HCT116 (cell line): Measurements from ENCODE around the gene FGB. TPM values are rescaled to one million over a fixed set of nuclear protein-coding genes. Genes with fewer than 3 reads are reported as not detected.

Experiments
- ATAC-seq: fragments of 200-7000 bp; cut with Tn5 transposase; 2 replicates; pipeline ENCODE4 v1.9.1; 2020; ENCODE audit warnings: mild to moderate bottlenecking, moderate library complexity
- BruUV-seq: library from RNA; stranded (reverse); fragments of 400-500 nt; replicated peaks from 2 replicates; lab custom pipeline; 2021; lab: Mats Ljungman, UMichigan
- CTCF ChIA-PET: fragments of 300-600 bp; sonication (Branson Sonifier 250); formaldehyde crosslinking; loops from one replicate; lab custom pipeline; 2021; ENCODE audit warnings: antibody characterized with exemption; lab: Charles Lee
- POLR2A ChIA-PET: fragments of 300-600, 350-600 bp; sonication (Branson Sonifier 250); formaldehyde crosslinking; loops from one replicate; lab custom pipeline; 2021; ENCODE audit warnings: antibody characterized with exemption; lab: Charles Lee
- RAD21 ChIA-PET, 2 experiments: fragments of 300-600 bp; sonication (Branson Sonifier 250); formaldehyde crosslinking; loops; one replicate each; lab custom pipeline; 2023; ENCODE audit warnings: low total read pairs in 2 of 2; ENCODE audit not compliant: uncharacterized antibody in 2 of 2, unreplicated experiment in 2 of 2, low non-redundant PET in 1 of 2; lab: Charles Lee
- DNase-seq: peaks from one replicate; pipeline ENCODE4 v3.0.0-alpha.2; 2010; ENCODE audit warnings: low read depth, low spot score
- H2AFZ ChIP-seq: fragments of 200-600 bp; shearing (Covaris generic), sonication (generic); 2 replicates; pipeline ENCODE4 v1.6.1; 2017; ENCODE audit warnings: low read depth, mixed run types, mixed read lengths, antibody characterized with exemption, low read length; ENCODE audit not compliant: poor library complexity, severe bottlenecking
- H3K27ac ChIP-seq: 2 replicates; pipeline ENCODE4 v1.5.1; 2012; ENCODE audit warnings: low read depth, low read length
- H3K27me3 ChIP-seq: fragments of 200-600 bp; sonication (generic); 2 replicates; pipeline ENCODE4 v1.6.1; 2016; ENCODE audit warnings: mixed run types, low read length, mixed read lengths; ENCODE audit not compliant: insufficient read depth
- H3K36me3 ChIP-seq, 2 experiments: fragments of 200-500 bp in 1 of 2; fragments of 200-600 bp in 1 of 2; sonication (Bioruptor generic) in 1 of 2; sonication (generic) in 1 of 2; 2 replicates each; pipeline versions ENCODE4 v1.5.1 to v1.6.1; 2014 to 2016; ENCODE audit warnings: low read length in 2 of 2, inconsistent platforms in 1 of 2, mixed read lengths in 1 of 2, mixed run types in 1 of 2; ENCODE audit not compliant: insufficient read depth in 2 of 2, control insufficient read depth in 1 of 2
- H3K4me1 ChIP-seq, 2 experiments: fragments of 200-600 bp in 1 of 2; sonication (generic) in 1 of 2; 2 replicates each; pipeline versions ENCODE4 v1.5.1 to v1.6.1; 2012 to 2017; ENCODE audit warnings: low read length in 2 of 2, inconsistent platforms in 1 of 2, mild to moderate bottlenecking in 1 of 2, mixed read lengths in 1 of 2, mixed run types in 1 of 2, moderate library complexity in 1 of 2; ENCODE audit not compliant: insufficient read depth in 2 of 2, control insufficient read depth in 1 of 2
- H3K4me2 ChIP-seq: fragments of 200-600 bp; sonication (generic); 2 replicates; pipeline ENCODE4 v1.6.1; 2017; ENCODE audit warnings: mixed run types, low read length, mixed read lengths
- H3K4me3 ChIP-seq, 2 experiments: fragments of 200-600 bp in 1 of 2; sonication (generic) in 1 of 2; replicated peaks in 1 of 2; 2 replicates each; pipeline ENCODE4 v1.5.1; 2011 to 2016; ENCODE audit warnings: low read length in 2 of 2, control low read depth in 1 of 2, low read depth in 1 of 2, mild to moderate bottlenecking in 1 of 2, mixed read lengths in 1 of 2, mixed run types in 1 of 2
- H3K79me2 ChIP-seq: fragments of 200-600 bp; sonication (generic); 2 replicates; pipeline ENCODE4 v1.6.1; 2017; ENCODE audit warnings: mild to moderate bottlenecking, mixed run types, low read length, moderate library complexity, mixed read lengths; ENCODE audit not compliant: insufficient read depth
- H3K9ac ChIP-seq: fragments of 200-600 bp; sonication (generic); 2 replicates; pipeline ENCODE4 v1.6.1; 2016; ENCODE audit warnings: low read length, mixed read lengths
- H3K9me2 ChIP-seq: fragments of 200-600 bp; sonication (generic), shearing (Covaris generic); 2 replicates; pipeline ENCODE4 v1.6.1; 2017; ENCODE audit warnings: mixed run types, mild to moderate bottlenecking, moderate library complexity; ENCODE audit not compliant: insufficient read depth
- H3K9me3 ChIP-seq, 2 experiments: fragments of 200-500 bp in 1 of 2; fragments of 200-600 bp in 1 of 2; sonication (Bioruptor generic) in 1 of 2; sonication (generic) in 1 of 2; 2 replicates each; pipeline ENCODE4 v1.6.1; 2014 to 2017; ENCODE audit warnings: low read length in 2 of 2, mixed read lengths in 2 of 2, inconsistent platforms in 1 of 2, low read depth in 1 of 2, mild to moderate bottlenecking in 1 of 2, mixed run types in 1 of 2, moderate library complexity in 1 of 2; ENCODE audit not compliant: control insufficient read depth in 1 of 2, insufficient read depth in 1 of 2
- H4K20me1 ChIP-seq: fragments of 200-600 bp; sonication (generic), shearing (Covaris generic); 2 replicates; pipeline ENCODE4 v1.6.1; 2017; ENCODE audit warnings: mixed run types, mild to moderate bottlenecking, moderate library complexity; ENCODE audit not compliant: insufficient read depth
- CBX3 ChIP-seq: IDR thresholded peaks from 2 replicates; pipeline ENCODE4 v1.6.1; 2012; ENCODE audit warnings: low read depth
- CEBPB ChIP-seq: IDR thresholded peaks from 2 replicates; pipeline ENCODE4 v1.6.1; 2012; ENCODE audit warnings: low read depth
- EGR1 ChIP-seq: IDR thresholded peaks from 2 replicates; pipeline ENCODE4 v1.6.1; 2012; ENCODE audit warnings: low read depth
- EZH2 ChIP-seq: fragments of 200-600 bp; sonication (generic); IDR thresholded peaks from 2 replicates; pipeline ENCODE4 v1.6.1; 2017; ENCODE audit warnings: antibody characterized with exemption, mixed run types
- FOSL1 ChIP-seq: IDR thresholded peaks from 2 replicates; pipeline ENCODE4 v1.6.1; 2012; ENCODE audit warnings: low read depth
- JUND ChIP-seq: IDR thresholded peaks from 2 replicates; pipeline ENCODE4 v1.6.1; 2012
- POLR2AphosphoS5 ChIP-seq: IDR thresholded peaks from 2 replicates; pipeline ENCODE4 v1.6.1; 2011; ENCODE audit warnings: mild to moderate bottlenecking, low read depth, low read length, moderate library complexity
- RAD21 ChIP-seq: IDR thresholded peaks from 2 replicates; pipeline ENCODE4 v1.6.1; 2012; ENCODE audit warnings: low read depth, mild to moderate bottlenecking
- SP1 ChIP-seq: IDR thresholded peaks from 2 replicates; pipeline ENCODE4 v1.6.1; 2012; ENCODE audit warnings: low read depth
- SRF ChIP-seq: IDR thresholded peaks from 2 replicates; pipeline ENCODE4 v1.6.1; 2012; ENCODE audit warnings: low read depth
- YY1 ChIP-seq: IDR thresholded peaks from 2 replicates; pipeline ENCODE4 v1.6.1; 2011; ENCODE audit warnings: low read length, low read depth, moderate library complexity, mild to moderate bottlenecking; ENCODE audit not compliant: insufficient replicate concordance; ENCODE audit errors: extremely low read depth
- ZFX ChIP-seq: fragments of 450-650 bp; IDR thresholded peaks from 2 replicates; pipeline ENCODE4 v1.6.1; 2017
- ZNF274 ChIP-seq: fragments of 200-500 bp; sonication (Bioruptor generic); IDR thresholded peaks from 2 replicates; pipeline ENCODE4 v1.6.1; 2014; ENCODE audit warnings: mild to moderate bottlenecking, low read depth, low read length, inconsistent platforms
- intact Hi-C: fragments of 100-400 bp; cut with micrococcal nuclease; formaldehyde crosslinking; loops from 2 replicates; pipeline ENCODE4 v1.10.0; 2022
- total RNA-seq: library from RNA; stranded (reverse); gene quantifications from one replicate; pipeline ENCODE4 v1.2.1, GENCODE V29; 2021; ENCODE audit not compliant: unreplicated experiment
- TF ChIP-seq, protein P1 (sequence below): IDR thresholded peaks from 2 replicates; pipeline ENCODE4 v1.6.1; 2011; ENCODE audit warnings: mild to moderate bottlenecking, low read length, moderate library complexity; ENCODE audit not compliant: insufficient replicate concordance; ENCODE audit errors: extremely low read depth

The FGB gene
- total RNA-seq, 1 experiment from 2014 or later = 2.0 TPM

GRCh38 chr4:154611833-154612232 lies 49.0 kb downstream of the FGB start:
- Histone ChIP-seq H3K4me1 (no peaks in the 10 kb centered on the region), H3K79me2 (no peaks in the 10 kb centered on the region), H4K20me1 (no peaks in the 10 kb centered on the region), H3K36me3 (no peaks in the 10 kb centered on the region), H3K4me3 (no peak overlapping the region), H2AFZ (no peak overlapping the region), H3K9ac (no peak overlapping the region), H3K27me3 (no peaks in the 10 kb centered on the region), H3K27ac (no peak overlapping the region), H3K9me3 (no peaks in the 10 kb centered on the region), H3K9me2 (no peaks in the 10 kb centered on the region), H3K4me2 (no peak overlapping the region)
- ChIA-PET POLR2A (no interaction called here), RAD21 (interaction anchor here in 1 of 2 experiments (0.5 kb wide), 1 partner anchor 67 kb away, joined by 3 read pairs; no protein-coding TSS in a partner anchor), CTCF (interaction anchor here (1.2 kb wide), 1 partner anchor 53 kb away, joined by 4 read pairs; no protein-coding TSS in a partner anchor)
- intact Hi-C loops = loop anchor here (10.0 kb wide), 1 partner anchor 837 kb away; no protein-coding TSS in a partner anchor
- no peak for ATAC-seq
- no peak for DNase-seq
- TF ChIP-seq, protein P1, sequence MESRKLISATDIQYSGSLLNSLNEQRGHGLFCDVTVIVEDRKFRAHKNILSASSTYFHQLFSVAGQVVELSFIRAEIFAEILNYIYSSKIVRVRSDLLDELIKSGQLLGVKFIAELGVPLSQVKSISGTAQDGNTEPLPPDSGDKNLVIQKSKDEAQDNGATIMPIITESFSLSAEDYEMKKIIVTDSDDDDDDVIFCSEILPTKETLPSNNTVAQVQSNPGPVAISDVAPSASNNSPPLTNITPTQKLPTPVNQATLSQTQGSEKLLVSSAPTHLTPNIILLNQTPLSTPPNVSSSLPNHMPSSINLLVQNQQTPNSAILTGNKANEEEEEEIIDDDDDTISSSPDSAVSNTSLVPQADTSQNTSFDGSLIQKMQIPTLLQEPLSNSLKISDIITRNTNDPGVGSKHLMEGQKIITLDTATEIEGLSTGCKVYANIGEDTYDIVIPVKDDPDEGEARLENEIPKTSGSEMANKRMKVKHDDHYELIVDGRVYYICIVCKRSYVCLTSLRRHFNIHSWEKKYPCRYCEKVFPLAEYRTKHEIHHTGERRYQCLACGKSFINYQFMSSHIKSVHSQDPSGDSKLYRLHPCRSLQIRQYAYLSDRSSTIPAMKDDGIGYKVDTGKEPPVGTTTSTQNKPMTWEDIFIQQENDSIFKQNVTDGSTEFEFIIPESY = no peak
- TF ChIP-seq JUND (no peak), ZNF274 (no peak)
- BruUV-seq = no TSS peak

DNA sequence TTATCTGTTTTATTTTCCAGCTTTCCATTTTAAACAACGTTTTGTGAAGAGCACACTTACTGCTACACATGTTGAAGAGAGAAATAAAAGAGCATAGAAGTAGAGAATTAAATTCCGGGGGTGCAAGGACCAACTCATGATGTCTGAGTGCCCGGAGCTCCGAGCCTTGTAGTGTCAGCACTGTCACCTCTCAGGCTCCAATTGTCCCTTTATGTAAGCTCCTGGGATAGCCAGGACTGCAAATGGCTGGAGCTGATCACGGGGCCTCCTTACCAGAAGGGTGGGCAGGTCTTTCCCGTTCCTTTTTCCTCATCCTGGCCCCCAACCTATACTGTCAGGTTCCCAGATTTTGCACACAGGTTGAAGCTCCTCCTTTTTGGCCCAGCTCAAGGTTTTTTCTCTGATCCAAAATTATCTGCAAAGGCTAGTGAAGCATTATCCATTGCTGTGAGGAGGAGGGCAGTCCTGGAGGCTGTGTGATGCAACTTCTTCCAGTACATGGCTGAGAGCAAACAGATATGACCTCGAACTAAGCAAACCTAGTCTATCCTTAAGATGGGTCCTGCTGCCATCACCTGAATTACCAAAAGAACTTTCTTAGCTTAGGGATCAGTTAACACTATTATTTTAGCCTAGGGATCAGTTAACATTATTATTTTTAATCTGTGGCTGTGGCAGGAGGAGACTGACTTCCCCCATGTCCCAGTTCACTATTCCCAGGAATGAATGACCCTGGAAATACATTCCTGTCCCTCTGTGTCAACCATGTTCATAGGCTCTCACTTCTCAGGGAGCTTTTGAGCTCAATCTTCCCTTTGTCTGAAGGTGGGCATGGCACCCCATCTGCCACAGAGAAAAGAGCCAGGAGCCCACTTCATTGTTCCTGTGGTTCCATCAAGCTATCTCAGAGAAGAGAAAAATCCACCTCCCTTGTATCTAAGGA lies 49.9 kb downstream of the FGB start, which contains the start of gene FGG:
Gene FGG, minus strand, starts transcription at position 185 of the 943 bp plus-strand sequence. Its CDS starts 47 bp downstream, at position 138.
- Histone ChIP-seq H3K4me1 (no peaks in the 10 kb centered on the region), H3K9me2 (no peaks in the 10 kb centered on the region), H2AFZ (no peak within 1 kb of the TSS), H3K4me2 (no peak within 1 kb of the TSS), H3K79me2 (no peaks in the 10 kb centered on the region), H3K9ac (no peak within 1 kb of the TSS), H3K27me3 (no peaks in the 10 kb centered on the region), H3K4me3 (no peak within 1 kb of the TSS), H4K20me1 (no peaks in the 10 kb centered on the region), H3K27ac (no peak within 1 kb of the TSS), H3K9me3 (no peaks in the 10 kb centered on the region), H3K36me3 (no peaks in the 10 kb centered on the region)
- DNase-seq = no peak
- ATAC-seq = no peak
- ChIA-PET RAD21 (interaction anchor here in 1 of 2 experiments (0.5 kb wide), 1 partner anchor 68 kb away, joined by 3 read pairs; no protein-coding TSS in a partner anchor), POLR2A (no interaction called here), CTCF (interaction anchor here (1.0 to 1.8 kb wide), 3 partner anchors 14 to 54 kb away, joined by 3 to 4 read pairs (median 4); no protein-coding TSS in a partner anchor)
- intact Hi-C loops = loop anchor here (10.0 kb wide), 1 partner anchor 838 kb away; no protein-coding TSS in a partner anchor
- no TSS peak for BruUV-seq
- TF ChIP-seq SRF = no peak
- no peak for TF ChIP-seq POLR2AphosphoS5
- no peak for TF ChIP-seq SP1
- TF ChIP-seq, protein P1 = no peak
- TF ChIP-seq ZFX = no peak
- no peak for TF ChIP-seq RAD21
- no peak for TF ChIP-seq FOSL1
- no peak for TF ChIP-seq EZH2
- no peak for TF ChIP-seq JUND
- no peak for TF ChIP-seq CBX3
- TF ChIP-seq YY1 = no peak
- TF ChIP-seq EGR1 = no peak
- TF ChIP-seq CEBPB = no peak
